GM19193 (cell line): ENCODE results near the gene SCMH1.

ENCODE experiments used
- POLR2A ChIP-seq: IDR thresholded peaks from 4 replicates; pipeline ENCODE4 v1.6.1; 2011; ENCODE audit not compliant: insufficient read depth, insufficient read length; ENCODE audit errors: extremely low read depth

Gene SCMH1

GRCh38 chr1:41144285-41144684 is 97.8 kb downstream of the SCMH1 start:
- TF ChIP-seq POLR2A = no peak

- no peak for TF ChIP-seq POLR2A
These were observed 103.6 kb downstream of the SCMH1 start for GRCh38 chr1:41138549-41138948.

GRCh38 chr1:41135196-41135947 is 106.7 kb downstream of the SCMH1 start:
- no peak for TF ChIP-seq POLR2A

GRCh38 chr1:41122851-41123518 is 119.1 kb downstream of the SCMH1 start:
- TF ChIP-seq POLR2A = no peak

GRCh38 chr1:41122148-41122547 is 120.0 kb downstream of the SCMH1 start:
- TF ChIP-seq POLR2A = no peak

- no peak for TF ChIP-seq POLR2A
These were observed 123.5 kb downstream of the SCMH1 start for GRCh38 chr1:41118645-41119044.

- TF ChIP-seq POLR2A = no peak
These were observed 131.4 kb downstream of the SCMH1 start for GRCh38 chr1:41110736-41111135.

GRCh38 chr1:41110286-41110685 is 131.8 kb downstream of the SCMH1 start:
- TF ChIP-seq POLR2A = no peak

GRCh38 chr1:41109310-41110197 is 132.6 kb downstream of the SCMH1 start:
- no peak for TF ChIP-seq POLR2A

- no peak for TF ChIP-seq POLR2A
These were observed 133.3 kb downstream of the SCMH1 start for GRCh38 chr1:41108696-41109275.

GRCh38 chr1:41103766-41104165 is 138.3 kb downstream of the SCMH1 start:
- TF ChIP-seq POLR2A = no peak

GRCh38 chr1:41102653-41103052 is 139.5 kb downstream of the SCMH1 start:
- no peak for TF ChIP-seq POLR2A

- no peak for TF ChIP-seq POLR2A
These were observed 140.0 kb downstream of the SCMH1 start for GRCh38 chr1:41101950-41102607.

GRCh38 chr1:41101076-41101475 is 141.0 kb downstream of the SCMH1 start:
- TF ChIP-seq POLR2A = no peak

- TF ChIP-seq POLR2A = no peak
These were observed 141.9 kb downstream of the SCMH1 start for GRCh38 chr1:41100170-41100569.

- no peak for TF ChIP-seq POLR2A
These were observed 143.2 kb downstream of the SCMH1 start for GRCh38 chr1:41098730-41099460.
